ENCODE measurements around the gene TDRD7.
"Not testable (repeated sequence)": the region's sequence is repeated elsewhere in the genome, so short reads cannot be mapped to it uniquely, and the experiment has no call there.

TDRD7 gene

GRCh38 chr9:97479496-97480159, 67.7 kb downstream of the TDRD7 start:
- DNase-seq: no peak

GRCh38 chr9:97480174-97480573, 68.3 kb downstream of the TDRD7 start:
- no peak for DNase-seq

- no peak for DNase-seq
Measured at GRCh38 chr9:97480749-97481148, 68.9 kb downstream of the TDRD7 start.

- peak in 11 of 14 donors; percentile 16 to 67 (median 45) for DNase-seq
Measured at GRCh38 chr9:97484134-97484533, 72.2 kb downstream of the TDRD7 start.

GRCh38 chr9:97487107-97487506, 75.2 kb downstream of the TDRD7 start:
- DNase-seq: no peak

- no peak for DNase-seq
Measured at GRCh38 chr9:97487861-97488260, 76.0 kb downstream of the TDRD7 start.

- no peak for DNase-seq
Measured at GRCh38 chr9:97491216-97491999, 79.5 kb downstream of the TDRD7 start.

- not testable (repeated sequence) for DNase-seq
Measured at GRCh38 chr9:97497558-97498375, 85.9 kb downstream of the TDRD7 start.

- not testable (repeated sequence) for DNase-seq
Measured at GRCh38 chr9:97498846-97499245, 87.0 kb downstream of the TDRD7 start.

GRCh38 chr9:97500263-97500662, 88.4 kb downstream of the TDRD7 start:
- peak in 1 of 14 donors; percentile 43 for DNase-seq

GRCh38 chr9:97500765-97501176, 88.9 kb downstream of the TDRD7 start:
- no peak for DNase-seq

GRCh38 chr9:97501177-97501971, 89.5 kb downstream of the TDRD7 start, which contains the start of gene TMOD1:
Gene TMOD1, plus strand, starts transcription at chr9:97501666. Its CDS starts 22,523 bp downstream, at chr9:97524189.
- peak in 12 of 14 donors; percentile 28 to 84 (median 60) for DNase-seq

GRCh38 chr9:97501972-97502221, 90.0 kb downstream of the TDRD7 start:
- peak in 2 of 14 donors; percentile 51 to 55 for DNase-seq

GRCh38 chr9:97502222-97502983, 90.5 kb downstream of the TDRD7 start:
- peak in 3 of 14 donors; percentile 16 to 54 (median 52) for DNase-seq

- peak in 1 of 14 donors; percentile 31 for DNase-seq
Measured at GRCh38 chr9:97502984-97503861, 91.3 kb downstream of the TDRD7 start.

- no peak for DNase-seq
Measured at GRCh38 chr9:97503862-97504210, 91.9 kb downstream of the TDRD7 start.

GRCh38 chr9:97504381-97505216, 92.7 kb downstream of the TDRD7 start:
- peak in 2 of 14 donors; percentile 42 to 44 for DNase-seq

GRCh38 chr9:97505845-97506244, 93.9 kb downstream of the TDRD7 start:
- DNase-seq: peak in 1 of 14 donors; percentile 84

GRCh38 chr9:97506306-97506705, 94.4 kb downstream of the TDRD7 start:
- DNase-seq: no peak

GRCh38 chr9:97506787-97507186, 94.9 kb downstream of the TDRD7 start:
- DNase-seq: no peak
